Panc1 (cell line): Measurements from ENCODE around the gene LYPD6. TPM values are rescaled to one million over a fixed set of nuclear protein-coding genes. Genes with fewer than 3 reads are reported as not detected.
A peak's percentile ranks its signal among the peaks of the same experiment; 100 is the strongest.
"Not testable (repeated sequence)": the region's sequence is repeated elsewhere in the genome, so short reads cannot be mapped to it uniquely, and the experiment has no call there.

Experiments used
- ATAC-seq: fragments of 200-7000 bp; cut with Tn5 transposase; 2 replicates; pipeline ENCODE4 v1.9.1; 2020; ENCODE audit warnings: mild to moderate bottlenecking, moderate library complexity
- BruUV-seq: library from RNA; stranded (reverse); fragments of 400-500 nt; replicated peaks from 2 replicates; lab custom pipeline; 2021; lab: Mats Ljungman, UMichigan
- CTCF ChIA-PET: fragments of 300-600 bp; sonication (Branson Sonifier 250); formaldehyde crosslinking; loops from one replicate; lab custom pipeline; 2022; ENCODE audit warnings: antibody characterized with exemption; lab: Charles Lee
- POLR2A ChIA-PET: fragments of 300-600 bp; sonication (Branson Sonifier 250); formaldehyde crosslinking; loops from one replicate; lab custom pipeline; 2022; ENCODE audit warnings: antibody characterized with exemption; lab: Charles Lee
- DNase-seq: peaks from one replicate; pipeline ENCODE4 v3.0.0-alpha.2; 2010; ENCODE audit warnings: low read depth, low spot score
- H3K27ac ChIP-seq: 2 replicates; pipeline ENCODE4 v1.5.1; 2011; ENCODE audit warnings: mild to moderate bottlenecking, low read length, inconsistent platforms
- H3K27me3 ChIP-seq: fragments of 200-500 bp; sonication (Bioruptor generic); 2 replicates; pipeline ENCODE4 v1.6.0; 2014; ENCODE audit warnings: low read length, inconsistent platforms; ENCODE audit not compliant: control insufficient read depth, insufficient read depth
- H3K36me3 ChIP-seq: fragments of 200-500 bp; sonication (Bioruptor generic); 2 replicates; pipeline ENCODE4 v1.5.1; 2014; ENCODE audit warnings: inconsistent platforms, mild to moderate bottlenecking, low read length, moderate library complexity; ENCODE audit not compliant: control insufficient read depth, insufficient read depth
- H3K4me1 ChIP-seq: 2 replicates; pipeline ENCODE4 v1.5.1; 2011; ENCODE audit warnings: inconsistent platforms, mild to moderate bottlenecking, low read length, moderate library complexity; ENCODE audit not compliant: control insufficient read depth, insufficient read depth
- H3K4me3 ChIP-seq, 2 experiments: 2 replicates each; pipeline ENCODE4 v1.5.1; 2011 to 2012; ENCODE audit warnings: low read depth in 2 of 2, low read length in 2 of 2, mild to moderate bottlenecking in 2 of 2, inconsistent platforms in 1 of 2, moderate library complexity in 1 of 2
- H3K9me3 ChIP-seq: fragments of 200-500 bp; sonication (Bioruptor generic); 2 replicates; pipeline ENCODE4 v1.5.1; 2014; ENCODE audit warnings: low read depth, mild to moderate bottlenecking, inconsistent platforms, low read length, moderate library complexity; ENCODE audit not compliant: control insufficient read depth, insufficient read depth
- POLR2AphosphoS5 ChIP-seq: IDR thresholded peaks from 2 replicates; pipeline ENCODE4 v1.6.1; 2012; ENCODE audit warnings: mild to moderate bottlenecking, low read depth, low read length, moderate library complexity
- REST ChIP-seq, 2 experiments: IDR thresholded peaks; 2 replicates each; pipeline ENCODE4 v1.6.1; 2011 to 2012; ENCODE audit warnings: low read depth in 2 of 2, control low read depth in 1 of 2, low read length in 1 of 2, mild to moderate bottlenecking in 1 of 2, moderate library complexity in 1 of 2; ENCODE audit not compliant: insufficient read depth in 1 of 2
- SIN3A ChIP-seq: IDR thresholded peaks from 2 replicates; pipeline ENCODE4 v1.6.1; 2012; ENCODE audit warnings: low read depth, mild to moderate bottlenecking, low read length, moderate library complexity, borderline replicate concordance; ENCODE audit not compliant: insufficient read depth
- TCF7L2 ChIP-seq: IDR thresholded peaks from 2 replicates; pipeline ENCODE4 v1.6.1; 2011; ENCODE audit warnings: mild to moderate bottlenecking, low read depth, low read length, inconsistent platforms
- in situ Hi-C: cut with HindIII; loops from 2 replicates; pipeline ENCODE4 v1.10.0; 2016; ENCODE audit warnings: low sequenced_read_pairs, low pct_unique_long_range_greater_than_20kb
- intact Hi-C: fragments of 100-400 bp; cut with micrococcal nuclease; formaldehyde crosslinking; loops from one replicate; pipeline ENCODE4 v1.10.0; 2022; ENCODE audit not compliant: unreplicated experiment
- total RNA-seq: library from RNA; stranded (reverse); gene quantifications from one replicate; pipeline ENCODE4 v1.2.1, GENCODE V29; 2021; ENCODE audit not compliant: unreplicated experiment
- TF ChIP-seq, protein P1 (sequence below): fragments of 450-650 bp; IDR thresholded peaks from 2 replicates; pipeline ENCODE4 v1.5.1; 2017; ENCODE audit warnings: mild to moderate bottlenecking

The LYPD6 gene
- total RNA-seq, 1 experiment from 2014 or later = 0.31 TPM

DNA sequence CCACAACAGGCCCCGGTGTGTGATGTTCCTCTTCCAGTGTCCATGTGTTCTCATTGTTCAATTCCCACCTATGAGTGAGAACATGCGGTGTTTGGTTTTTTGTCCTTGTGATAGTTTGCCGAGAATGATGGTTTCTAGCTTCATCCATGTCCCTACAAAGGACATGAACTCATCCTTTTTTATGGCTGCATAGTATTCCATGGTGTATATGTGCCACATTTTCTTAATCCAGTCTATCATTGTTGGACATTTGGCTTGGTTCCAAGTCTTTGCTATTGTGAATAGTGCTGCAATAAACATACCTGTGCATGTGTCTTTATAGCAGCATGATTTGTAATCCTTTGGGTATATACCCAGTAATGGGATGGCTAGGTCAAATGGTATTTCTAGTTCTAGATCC lies 11.8 kb upstream of the LYPD6 start:
- CTCF ChIA-PET, H3K36me3 ChIP-seq, DNase-seq, POLR2A ChIA-PET, H3K4me1 ChIP-seq, H3K4me3 ChIP-seq, H3K9me3 ChIP-seq, ATAC-seq, H3K27me3 ChIP-seq, in situ Hi-C loops, H3K27ac ChIP-seq, BruUV-seq, intact Hi-C loops: not testable (repeated sequence)

DNA sequence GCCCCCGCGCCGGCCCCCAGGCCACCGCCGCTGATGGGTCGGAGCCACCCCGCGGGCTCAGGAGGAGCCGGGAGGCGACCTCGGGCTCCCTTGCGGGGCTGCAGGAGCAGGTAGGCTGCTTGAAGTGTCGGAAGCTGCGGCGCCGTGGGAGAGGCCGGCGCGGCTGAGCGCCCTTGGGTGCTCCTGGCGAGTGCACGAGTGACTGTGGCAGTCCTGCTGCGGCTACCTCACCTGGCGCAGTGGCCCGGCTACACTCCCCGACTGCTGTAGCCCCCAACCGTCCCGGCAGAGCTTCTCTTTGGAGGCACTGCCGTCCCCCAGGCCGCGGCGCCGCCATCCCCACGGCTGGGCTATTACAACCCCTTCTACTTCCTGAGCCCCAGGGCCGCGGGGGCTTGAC lies 10.0 kb upstream of the LYPD6 start:
- H3K4me1 ChIP-seq = no peaks in the 10 kb centered on the region
- TF ChIP-seq TCF7L2 (no peak), POLR2AphosphoS5 (no peak), SIN3A (no peak), REST (IDR thresholded peaks at IDR 0.05; ENCODE audit: insufficient read depth in 1 of 2, low read depth in 2 of 2, low read length in 1 of 2) (no peak)
- TF ChIP-seq, protein P1, sequence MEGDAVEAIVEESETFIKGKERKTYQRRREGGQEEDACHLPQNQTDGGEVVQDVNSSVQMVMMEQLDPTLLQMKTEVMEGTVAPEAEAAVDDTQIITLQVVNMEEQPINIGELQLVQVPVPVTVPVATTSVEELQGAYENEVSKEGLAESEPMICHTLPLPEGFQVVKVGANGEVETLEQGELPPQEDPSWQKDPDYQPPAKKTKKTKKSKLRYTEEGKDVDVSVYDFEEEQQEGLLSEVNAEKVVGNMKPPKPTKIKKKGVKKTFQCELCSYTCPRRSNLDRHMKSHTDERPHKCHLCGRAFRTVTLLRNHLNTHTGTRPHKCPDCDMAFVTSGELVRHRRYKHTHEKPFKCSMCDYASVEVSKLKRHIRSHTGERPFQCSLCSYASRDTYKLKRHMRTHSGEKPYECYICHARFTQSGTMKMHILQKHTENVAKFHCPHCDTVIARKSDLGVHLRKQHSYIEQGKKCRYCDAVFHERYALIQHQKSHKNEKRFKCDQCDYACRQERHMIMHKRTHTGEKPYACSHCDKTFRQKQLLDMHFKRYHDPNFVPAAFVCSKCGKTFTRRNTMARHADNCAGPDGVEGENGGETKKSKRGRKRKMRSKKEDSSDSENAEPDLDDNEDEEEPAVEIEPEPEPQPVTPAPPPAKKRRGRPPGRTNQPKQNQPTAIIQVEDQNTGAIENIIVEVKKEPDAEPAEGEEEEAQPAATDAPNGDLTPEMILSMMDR = no peak
- DNase-seq (no peak), ATAC-seq (no peak)
- no peaks in the 10 kb centered on the region for H3K36me3 ChIP-seq
- no peak overlapping the region for H3K4me3 ChIP-seq
- no peak overlapping the region for H3K27ac ChIP-seq
- BruUV-seq = no TSS peak
- ChIA-PET POLR2A (no interaction called here), CTCF (no interaction called here)
- no peaks in the 10 kb centered on the region for H3K27me3 ChIP-seq
- intact Hi-C loops (no loop called here), in situ Hi-C loops (no loop called here)
- no peaks in the 10 kb centered on the region for H3K9me3 ChIP-seq

DNA sequence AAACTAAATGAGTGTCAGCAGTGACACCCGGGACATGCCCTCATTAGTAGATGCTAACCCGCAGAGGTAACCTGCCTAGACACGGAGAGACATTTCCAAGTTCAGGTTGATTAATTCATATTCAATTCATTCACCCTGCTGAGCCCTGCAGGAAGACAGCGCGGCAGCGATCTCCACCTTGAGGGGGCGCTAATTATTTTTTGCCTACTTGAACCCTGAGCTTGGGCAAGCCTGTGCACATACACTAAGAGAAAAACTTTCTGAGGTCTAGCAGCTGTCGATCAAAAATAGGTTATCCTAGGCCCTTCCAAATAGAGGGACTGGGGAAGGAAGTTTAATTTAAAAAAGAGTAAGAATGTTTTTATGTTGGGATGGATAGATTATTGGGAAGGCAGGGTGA lies 1.3 kb upstream of the LYPD6 start:
- Histone ChIP-seq H3K9me3 (no peaks in the 10 kb centered on the region), H3K4me1 (no peaks in the 10 kb centered on the region; the same call in 1 of the 2 replicates), H3K27me3 (peaks cover 34% of the 10 kb centered on the region), H3K4me3 (peak overlapping the region in 1 of 2 experiments; percentile 61; a peak in 2 of 4 replicates), H3K27ac (no peak overlapping the region), H3K36me3 (no peaks in the 10 kb centered on the region)
- no peak for ATAC-seq
- intact Hi-C loops (loop anchor here (5.0 kb wide), 1 partner anchor 228 kb away; no protein-coding TSS in a partner anchor), in situ Hi-C loops (no loop called here)
- ChIA-PET POLR2A (no interaction called here), CTCF (no interaction called here)
- TF ChIP-seq TCF7L2 = no peak
- TF ChIP-seq, protein P1 = peak; percentile 70
- no peak for TF ChIP-seq POLR2AphosphoS5
- no peak for TF ChIP-seq SIN3A
- no TSS peak for BruUV-seq
- DNase-seq = no peak
